WERI-Rb-1 (cell line): ENCODE measurements around the gene PRXL2A.
A peak's percentile ranks its signal among the peaks of the same experiment; 100 is the strongest.

Source experiments
- DNase-seq: peaks from one replicate; pipeline ENCODE4 v3.0.0-alpha.2; 2020
- H3K27ac ChIP-seq: fragments of 250-450 bp; sonication (Bioruptor Pico); 2 replicates; pipeline ENCODE4 v1.5.1; 2020; ENCODE audit warnings: mild to moderate bottlenecking, moderate library complexity
- H3K27me3 ChIP-seq: fragments of 250-450 bp; sonication (Bioruptor Pico); 2 replicates; pipeline ENCODE4 v1.5.1; 2021; ENCODE audit warnings: mild to moderate bottlenecking, low read depth, moderate library complexity; ENCODE audit not compliant: insufficient read depth, severe bottlenecking
- H3K36me3 ChIP-seq: fragments of 250-450 bp; sonication (Bioruptor Pico); 2 replicates; pipeline ENCODE4 v1.5.1; 2020; ENCODE audit warnings: mild to moderate bottlenecking, moderate library complexity
- H3K4me3 ChIP-seq: 2 replicates; pipeline ENCODE4 v1.5.1; 2011; ENCODE audit warnings: low read depth, mild to moderate bottlenecking, control low read depth, low read length
- H3K9me3 ChIP-seq: fragments of 250-450 bp; sonication (Bioruptor Pico); 2 replicates; pipeline ENCODE4 v1.5.1; 2021; ENCODE audit warnings: mild to moderate bottlenecking, moderate library complexity; ENCODE audit not compliant: severe bottlenecking
- CTCF ChIP-seq: IDR thresholded peaks from 2 replicates; pipeline ENCODE4 v1.5.1; 2011; ENCODE audit warnings: low read depth, mild to moderate bottlenecking, control low read depth, inconsistent platforms, low read length

Gene PRXL2A

GRCh38 chr10:80394358-80394916 lies 13.9 kb upstream of the PRXL2A start:
- H3K27me3 ChIP-seq = no peaks in the 10 kb centered on the region
- H3K9me3 ChIP-seq = no peaks in the 10 kb centered on the region
- H3K36me3 ChIP-seq = no peaks in the 10 kb centered on the region
- no peak for TF ChIP-seq CTCF
- no peak overlapping the region for H3K4me3 ChIP-seq
- no peak for DNase-seq
- no peak overlapping the region for H3K27ac ChIP-seq

GRCh38 chr10:80397014-80397413 lies 11.3 kb upstream of the PRXL2A start:
- TF ChIP-seq CTCF = no peak
- no peak for DNase-seq
- Histone ChIP-seq H3K27ac (no peak overlapping the region), H3K27me3 (no peaks in the 10 kb centered on the region), H3K9me3 (no peaks in the 10 kb centered on the region), H3K4me3 (no peak overlapping the region), H3K36me3 (no peaks in the 10 kb centered on the region)

- Histone ChIP-seq H3K27ac (no peak overlapping the region), H3K4me3 (no peak overlapping the region), H3K9me3 (no peaks in the 10 kb centered on the region), H3K36me3 (no peaks in the 10 kb centered on the region), H3K27me3 (no peaks in the 10 kb centered on the region)
- no peak for TF ChIP-seq CTCF
- no peak for DNase-seq
These were observed 8.1 kb upstream of the PRXL2A start for GRCh38 chr10:80400136-80400804.

GRCh38 chr10:80405035-80405434 lies 3.3 kb upstream of the PRXL2A start:
- Histone ChIP-seq H3K9me3 (no peaks in the 10 kb centered on the region), H3K4me3 (no peak overlapping the region), H3K27me3 (no peaks in the 10 kb centered on the region), H3K27ac (peak overlapping the region; percentile 8; the same call in 1 of the 2 replicates), H3K36me3 (peaks cover 14% of the 10 kb centered on the region)
- DNase-seq = no peak
- TF ChIP-seq CTCF = no peak

GRCh38 chr10:80405626-80406025 lies 2.7 kb upstream of the PRXL2A start:
- Histone ChIP-seq H3K27ac (peak overlapping the region; percentile 38), H3K36me3 (peaks cover 17% of the 10 kb centered on the region), H3K4me3 (no peak overlapping the region), H3K27me3 (no peaks in the 10 kb centered on the region), H3K9me3 (no peaks in the 10 kb centered on the region)
- peak; percentile 71 for DNase-seq
- TF ChIP-seq CTCF = no peak

GRCh38 chr10:80406204-80406603 lies 2.1 kb upstream of the PRXL2A start:
- DNase-seq = no peak
- H3K27me3 ChIP-seq = no peaks in the 10 kb centered on the region
- H3K27ac ChIP-seq = peak overlapping the region; percentile 38
- TF ChIP-seq CTCF = no peak
- no peak overlapping the region for H3K4me3 ChIP-seq
- peaks cover 17% of the 10 kb centered on the region for H3K36me3 ChIP-seq
- no peaks in the 10 kb centered on the region for H3K9me3 ChIP-seq
